Gastroesophageal sphincter (tissue), 4 donors: Measurements from ENCODE around the gene INSIG1. TPM values are rescaled to one million over a fixed set of nuclear protein-coding genes. Genes with fewer than 3 reads are reported as not detected.

Experiments
- ATAC-seq: fragments of 150-250 bp; one replicate; pipeline ENCODE4 v1.9.1; 2016; ENCODE audit warnings: mild to moderate bottlenecking, moderate library complexity
- H3K27ac ChIP-seq, 4 donors: fragments of 200-600 bp; sonication (generic) in 3 of 4; 1 replicate in 3 of 4; 2 replicates in 1 of 4; pipeline ENCODE4 v1.5.1; 2016 to 2019
- H3K27me3 ChIP-seq: fragments of 200-600 bp; sonication (generic); one replicate; pipeline ENCODE4 v1.5.1; 2019
- H3K36me3 ChIP-seq, 2 donors: fragments of 200-600 bp; sonication (generic); one replicate each; pipeline ENCODE4 v1.5.1; 2019; ENCODE audit warnings: control low read depth in 1 of 2
- H3K4me1 ChIP-seq, 3 donors: fragments of 200-600 bp; sonication (generic); 1 replicate in 2 of 3; 2 replicates in 1 of 3; pipeline ENCODE4 v1.5.1; 2016 to 2019; ENCODE audit warnings: control low read depth in 2 of 3
- H3K4me3 ChIP-seq, 2 donors: fragments of 200-600 bp; sonication (generic); one replicate each; pipeline ENCODE4 v1.5.1; 2019; ENCODE audit warnings: mild to moderate bottlenecking in 1 of 2, moderate library complexity in 1 of 2
- H3K9me3 ChIP-seq, 3 donors: fragments of 200-600 bp; sonication (generic); one replicate each; pipeline ENCODE4 v1.5.1; 2017 to 2019; ENCODE audit warnings: control low read depth in 2 of 3
- EP300 ChIP-seq: sonication (generic); formaldehyde crosslinking; IDR thresholded peaks from one replicate; pipeline ENCODE4 v1.6.1; 2017; ENCODE audit warnings: antibody characterized with exemption, mild to moderate bottlenecking
- POLR2A ChIP-seq, 2 donors: fragments of 450-650 bp; IDR thresholded peaks; one replicate each; pipeline ENCODE4 v1.6.1; 2017; ENCODE audit warnings: antibody characterized with exemption in 2 of 2, mild to moderate bottlenecking in 2 of 2, moderate library complexity in 1 of 2
- POLR2AphosphoS5 ChIP-seq: sonication (generic); formaldehyde crosslinking; IDR thresholded peaks from one replicate; pipeline ENCODE4 v1.6.1; 2017; ENCODE audit warnings: antibody characterized with exemption
- WGBS, 2 donors: methylation state at CpG; one replicate each; pipeline ENCODE4 v1.1.5; 2018; ENCODE audit warnings: low coverage in 1 of 2; 5-methylcytosine and 5-hydroxymethylcytosine counted together
- total RNA-seq, 4 donors: library from RNA; depleted of rRNA; stranded (reverse); fragments of >200 nt; gene quantifications; one replicate each; pipeline ENCODE4 v1.1.0, GENCODE V29; 2016
- TF ChIP-seq, protein P1 (sequence below), 4 experiments: fragments of 200-600 bp in 2 of 4; fragments of 450-650 bp in 2 of 4; sonication (generic) in 1 of 4; IDR thresholded peaks; one replicate each; pipeline ENCODE4 v1.5.1; 2017 to 2019; ENCODE audit warnings: antibody characterized with exemption in 4 of 4, mild to moderate bottlenecking in 2 of 4, moderate library complexity in 2 of 4

Gene INSIG1
- total RNA-seq, 4 donors from 2014 or later: 18.8 to 52.1 (median 30.7) TPM

DNA sequence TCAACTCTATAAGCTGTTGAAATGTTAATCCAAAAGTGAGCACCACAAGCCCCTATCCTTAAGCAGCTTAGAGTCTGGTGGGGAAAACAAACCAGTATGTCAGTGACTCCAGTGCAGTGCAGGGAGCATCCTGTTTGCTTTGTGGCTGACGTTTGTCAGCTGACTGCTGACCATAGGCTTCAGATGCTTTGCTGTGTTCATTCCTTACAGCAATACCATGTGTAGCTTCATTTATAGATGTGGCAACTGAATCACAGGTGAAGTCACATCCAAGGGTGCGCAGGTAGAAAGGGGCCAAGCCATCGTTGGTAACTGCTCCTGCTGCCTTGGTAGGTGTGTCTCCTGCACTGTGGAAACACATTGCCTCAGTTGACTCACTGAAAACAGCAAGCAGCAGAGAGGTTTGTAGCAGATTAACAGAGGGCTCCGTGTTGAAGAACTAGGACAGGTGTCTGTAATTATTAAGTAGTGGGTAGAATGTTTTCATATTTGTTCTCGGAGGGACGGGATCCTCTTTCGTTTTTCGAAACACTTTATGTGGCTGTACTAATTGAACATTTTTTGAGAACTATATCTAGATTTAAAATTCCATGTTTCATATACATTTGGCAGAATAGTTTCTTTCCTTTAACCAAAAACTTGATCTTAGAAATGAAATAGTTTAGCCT, 2.0 kb downstream of the INSIG1 start:
- H3K27me3 ChIP-seq: no peaks in the 10 kb centered on the region
- H3K4me1 ChIP-seq: peaks cover 0 to 44% (median 9%) of the 10 kb centered on the region in 3 donors
- 37 to 50% methylated on average over 7 to 8 of the region's 8 CpGs for WGBS, 2 donors
- ATAC-seq: no peak
- no peaks in the 10 kb centered on the region for H3K9me3 ChIP-seq
- TF ChIP-seq POLR2A (IDR thresholded peaks at IDR 0.05) (no peak), POLR2AphosphoS5 (no peak), EP300 (no peak)
- TF ChIP-seq, protein P1, sequence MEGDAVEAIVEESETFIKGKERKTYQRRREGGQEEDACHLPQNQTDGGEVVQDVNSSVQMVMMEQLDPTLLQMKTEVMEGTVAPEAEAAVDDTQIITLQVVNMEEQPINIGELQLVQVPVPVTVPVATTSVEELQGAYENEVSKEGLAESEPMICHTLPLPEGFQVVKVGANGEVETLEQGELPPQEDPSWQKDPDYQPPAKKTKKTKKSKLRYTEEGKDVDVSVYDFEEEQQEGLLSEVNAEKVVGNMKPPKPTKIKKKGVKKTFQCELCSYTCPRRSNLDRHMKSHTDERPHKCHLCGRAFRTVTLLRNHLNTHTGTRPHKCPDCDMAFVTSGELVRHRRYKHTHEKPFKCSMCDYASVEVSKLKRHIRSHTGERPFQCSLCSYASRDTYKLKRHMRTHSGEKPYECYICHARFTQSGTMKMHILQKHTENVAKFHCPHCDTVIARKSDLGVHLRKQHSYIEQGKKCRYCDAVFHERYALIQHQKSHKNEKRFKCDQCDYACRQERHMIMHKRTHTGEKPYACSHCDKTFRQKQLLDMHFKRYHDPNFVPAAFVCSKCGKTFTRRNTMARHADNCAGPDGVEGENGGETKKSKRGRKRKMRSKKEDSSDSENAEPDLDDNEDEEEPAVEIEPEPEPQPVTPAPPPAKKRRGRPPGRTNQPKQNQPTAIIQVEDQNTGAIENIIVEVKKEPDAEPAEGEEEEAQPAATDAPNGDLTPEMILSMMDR (IDR thresholded peaks at IDR 0.05): no peak
- H3K27ac ChIP-seq: peak overlapping the region in 3 of 4 donors; percentile 88 to 99 (median 95)
- peak overlapping the region; percentile 67 to 84 for H3K4me3 ChIP-seq
- peaks cover 0 to 31% of the 10 kb centered on the region in 2 donors for H3K36me3 ChIP-seq

DNA sequence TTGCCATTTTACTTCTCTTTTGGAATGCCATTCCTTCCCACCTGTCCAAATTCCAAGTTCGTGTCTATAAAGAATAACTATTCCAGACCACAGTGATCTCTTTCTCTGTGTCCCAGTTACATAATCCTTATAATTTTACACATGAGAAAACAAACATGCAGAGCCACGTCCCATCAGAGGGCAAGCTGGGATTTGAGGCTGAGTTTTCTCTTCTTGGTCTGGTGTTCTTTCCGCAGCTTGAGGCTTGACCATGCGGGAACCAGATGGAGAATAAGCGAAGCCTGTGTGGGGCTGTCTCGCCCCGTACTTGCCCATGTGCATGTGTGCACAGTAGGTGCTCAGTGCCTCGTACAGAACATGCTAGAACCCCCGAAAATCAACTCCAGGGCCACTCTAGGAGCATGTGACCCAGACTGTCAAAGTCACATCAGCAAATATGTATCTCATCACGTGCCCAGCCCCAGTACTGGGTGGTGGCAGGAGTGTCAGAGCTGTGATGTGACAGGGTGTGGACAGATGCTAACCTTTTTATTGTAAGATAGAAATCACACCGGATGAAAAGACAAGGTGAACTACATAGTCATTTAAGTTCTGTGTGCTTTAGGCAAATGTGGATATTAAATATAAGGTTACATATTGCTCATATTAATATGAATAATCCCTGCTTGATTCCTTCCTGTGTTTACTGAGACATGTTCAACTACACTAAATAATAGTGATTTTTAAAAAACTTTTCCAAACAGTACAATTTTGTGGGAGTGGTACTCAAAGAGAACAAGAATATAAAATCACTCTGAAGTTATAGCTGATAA, 3.2 kb downstream of the INSIG1 start:
- no peak overlapping the region for H3K4me3 ChIP-seq

DNA sequence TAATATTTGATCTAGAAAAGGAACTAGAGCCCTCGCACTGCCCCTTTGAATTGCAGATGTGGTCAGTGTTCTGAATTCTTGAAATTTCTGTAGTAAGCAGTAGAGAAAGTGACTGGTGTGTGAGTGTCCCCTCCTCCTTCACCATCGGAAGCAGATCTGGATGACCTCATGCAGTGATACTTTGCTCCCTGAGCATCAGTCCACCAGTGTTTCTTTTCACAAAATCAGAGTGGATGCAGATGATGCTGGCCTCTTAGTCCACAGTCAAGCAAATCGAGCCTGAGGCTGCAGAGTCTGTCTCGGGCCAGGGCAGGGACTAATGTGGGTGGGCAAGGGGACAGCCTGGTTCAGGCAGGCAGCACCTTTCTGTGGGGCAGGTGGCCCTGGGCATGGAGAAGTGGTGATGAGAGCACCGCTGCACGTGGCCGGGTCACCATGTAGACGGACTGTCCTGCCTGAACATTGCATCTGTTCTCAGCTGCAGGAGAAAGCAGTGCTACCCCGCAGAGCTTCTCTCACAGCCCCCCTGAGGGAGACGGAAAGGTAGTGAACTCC, 5.4 kb downstream of the INSIG1 start:
- ATAC-seq: no peak
- Histone ChIP-seq H3K9me3 (no peaks in the 10 kb centered on the region), H3K4me1 (peaks cover 0 to 32% (median 6%) of the 10 kb centered on the region in 3 donors), H3K4me3 (no peak overlapping the region), H3K27ac (no peak overlapping the region), H3K36me3 (peaks cover 0 to 65% of the 10 kb centered on the region in 2 donors), H3K27me3 (no peaks in the 10 kb centered on the region)
- 86 to 100% methylated on average over 2 to 4 of the region's 10 CpGs for WGBS, 2 donors
- TF ChIP-seq POLR2A (IDR thresholded peaks at IDR 0.05) (no peak), POLR2AphosphoS5 (no peak), EP300 (no peak)
- TF ChIP-seq, protein P1 (IDR thresholded peaks at IDR 0.05): no peak

More for the DNA sequence above, 3.2 kb downstream of the INSIG1 start:
- H3K9me3 ChIP-seq: no peaks in the 10 kb centered on the region
- H3K27ac ChIP-seq: peak overlapping the region in 1 of 4 donors; percentile 4
- H3K27me3 ChIP-seq: no peaks in the 10 kb centered on the region
- no peak for ATAC-seq
- peaks cover 0 to 44% (median 9%) of the 10 kb centered on the region in 3 donors for H3K4me1 ChIP-seq
- TF ChIP-seq EP300: no peak
- TF ChIP-seq, protein P1 (IDR thresholded peaks at IDR 0.05): no peak
- no peak for TF ChIP-seq POLR2A (IDR thresholded peaks at IDR 0.05)
- TF ChIP-seq POLR2AphosphoS5: no peak
- peaks cover 0 to 43% of the 10 kb centered on the region in 2 donors for H3K36me3 ChIP-seq
- 33 to 49% methylated on average over 3 of the region's 11 CpGs for WGBS, 2 donors

DNA sequence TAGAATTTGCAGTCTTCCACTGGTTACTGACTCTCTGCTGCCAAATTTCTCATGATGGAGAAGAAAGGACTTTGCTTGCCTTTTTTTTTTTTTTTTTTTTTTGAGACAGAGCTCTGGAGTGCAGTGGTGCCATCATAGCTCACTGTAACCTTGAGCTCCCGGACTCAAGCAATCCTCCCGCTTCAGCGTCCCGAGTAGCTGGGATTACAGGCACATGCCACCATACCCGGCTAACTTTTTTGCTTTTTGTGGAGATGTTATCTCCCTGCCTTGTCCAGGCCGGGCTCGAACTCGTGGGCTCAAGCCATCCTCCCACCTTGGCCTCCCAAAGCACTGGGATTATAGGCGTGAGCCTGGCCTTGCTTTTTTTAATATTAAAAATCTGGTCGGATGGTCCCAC, 6.2 kb downstream of the INSIG1 start:
- no peak overlapping the region for H3K4me3 ChIP-seq
- peaks cover 0 to 73% of the 10 kb centered on the region in 2 donors for H3K36me3 ChIP-seq
- peaks cover 0 to 25% (median 6%) of the 10 kb centered on the region in 3 donors for H3K4me1 ChIP-seq
- no peaks in the 10 kb centered on the region for H3K9me3 ChIP-seq
- H3K27ac ChIP-seq: no peak overlapping the region
- H3K27me3 ChIP-seq: no peaks in the 10 kb centered on the region
- 86% methylated on average over 5 of the region's 10 CpGs; no CpG with 5 or more reads in 1 of the 2 donors for WGBS, 2 donors
- no peak for TF ChIP-seq POLR2AphosphoS5
- TF ChIP-seq, protein P1 (IDR thresholded peaks at IDR 0.05): no peak
- no peak for TF ChIP-seq POLR2A (IDR thresholded peaks at IDR 0.05)
- no peak for TF ChIP-seq EP300
- ATAC-seq: no peak
